ENCODE data around the gene PLPP2.

- TF ChIP-seq RFX5 (IDR thresholded peaks at IDR 0.05; ENCODE audit: low read depth, low read length) (no peak), JUNB (CRISPR knock-in tag; conservative IDR thresholded peaks at IDR 0.05) (no peak), CREB1 (IDR thresholded peaks at IDR 0.05) (no peak), CREB1 (CRISPR knock-in tag; IDR thresholded peaks at IDR 0.05) (peak; percentile 28; the same call in 1 of the 2 replicates), ZKSCAN8 (CRISPR knock-in tag; IDR thresholded peaks at IDR 0.05) (no peak), SP1 (CRISPR knock-in tag; IDR thresholded peaks at IDR 0.05) (no peak), VEZF1 (CRISPR knock-in tag; IDR thresholded peaks at IDR 0.05) (peak; percentile 14; the same call in 1 of the 2 replicates), EP300 (IDR thresholded peaks at IDR 0.05; ENCODE audit: low read length) (no peak), ZNF707 (CRISPR knock-in tag; conservative IDR thresholded peaks at IDR 0.05) (no peak), ZNF639 (CRISPR knock-in tag; conservative IDR thresholded peaks at IDR 0.05 in 1 of 2, IDR thresholded peaks at IDR 0.05 in 1 of 2) (no peak), MTA2 (IDR thresholded peaks at IDR 0.05; ENCODE audit: low read depth) (no peak), SOX6 (IDR thresholded peaks at IDR 0.05) (no peak), ARNT (IDR thresholded peaks at IDR 0.05) (no peak)
Measured at GRCh38 chr19:277581-278165, 13.5 kb downstream of the PLPP2 start.

Data from K562 (cell line).